CD4-positive, alpha-beta memory T cell (primary cell): ENCODE results near the gene RALBP1. TPM values are rescaled to one million over a fixed set of nuclear protein-coding genes. Genes with fewer than 3 reads are reported as not detected.

Experiments
- CTCF ChIA-PET: fragments of 350-600 bp; sonication (Branson Sonifier 250); formaldehyde crosslinking; loops from one replicate; lab custom pipeline; 2021; ENCODE audit warnings: inconsistent platforms; ENCODE audit not compliant: partially characterized antibody; lab: Charles Lee
- POLR2A ChIA-PET: fragments of 350-600 bp; sonication (Branson Sonifier 250); formaldehyde crosslinking; loops from one replicate; lab custom pipeline; 2021; ENCODE audit not compliant: partially characterized antibody; lab: Charles Lee
- DNase-seq, 5 donors: peaks; one replicate each; pipeline versions ENCODE4 v3.0.0 to v3.0.0-alpha.2; 2020 to 2022; ENCODE audit warnings: mixed read lengths in 1 of 5
- H3K27ac ChIP-seq: one replicate; pipeline ENCODE4 v1.7.0; 2013; ENCODE audit warnings: low read depth, low read length
- H3K27me3 ChIP-seq: 2 replicates; pipeline ENCODE4 v1.7.0; 2013; ENCODE audit warnings: mild to moderate bottlenecking, low read length, moderate library complexity; ENCODE audit not compliant: insufficient read depth
- H3K36me3 ChIP-seq: 2 replicates; pipeline ENCODE4 v1.7.0; 2013; ENCODE audit warnings: mild to moderate bottlenecking, low read length, moderate library complexity; ENCODE audit not compliant: insufficient read depth
- H3K4me1 ChIP-seq: 2 replicates; pipeline ENCODE4 v1.7.0; 2013; ENCODE audit warnings: mild to moderate bottlenecking, low read length, moderate library complexity; ENCODE audit not compliant: insufficient read depth
- H3K4me3 ChIP-seq, 2 donors: one replicate each; pipeline ENCODE4 v1.7.0; 2013; ENCODE audit warnings: low read length in 2 of 2, mild to moderate bottlenecking in 1 of 2
- H3K9me3 ChIP-seq, 2 donors: one replicate each; pipeline ENCODE4 v1.7.0; 2013; ENCODE audit warnings: low read length in 2 of 2, control low read depth in 1 of 2; ENCODE audit not compliant: control insufficient read depth in 1 of 2
- H3K27ac Mint-ChIP-seq, 7 donors: one replicate each; pipeline ENCODE4 v1.8.0; 2020 to 2021; ENCODE audit warnings: mixed read lengths in 7 of 7, mild to moderate bottlenecking in 6 of 7, inconsistent platforms in 3 of 7, moderate library complexity in 3 of 7
- H3K27me3 Mint-ChIP-seq, 2 donors: one replicate each; pipeline ENCODE4 v1.8.0; 2020 to 2021; ENCODE audit warnings: mixed read lengths in 2 of 2
- H3K36me3 Mint-ChIP-seq, 2 donors: one replicate each; pipeline ENCODE4 v1.8.0; 2020 to 2021; ENCODE audit warnings: mixed read lengths in 2 of 2, inconsistent platforms in 1 of 2, mild to moderate bottlenecking in 1 of 2
- H3K4me1 Mint-ChIP-seq, 4 donors: one replicate each; pipeline ENCODE4 v1.8.0; 2020 to 2021; ENCODE audit warnings: mixed read lengths in 4 of 4, mild to moderate bottlenecking in 1 of 4
- H3K4me3 Mint-ChIP-seq, 8 donors: one replicate each; pipeline ENCODE4 v1.8.0; 2020 to 2021; ENCODE audit warnings: mixed read lengths in 8 of 8, mild to moderate bottlenecking in 7 of 8, moderate library complexity in 6 of 8, inconsistent platforms in 3 of 8
- H3K9me3 Mint-ChIP-seq, 8 donors: one replicate each; pipeline ENCODE4 v1.8.0; 2020 to 2021; ENCODE audit warnings: mixed read lengths in 8 of 8, mild to moderate bottlenecking in 5 of 8, inconsistent platforms in 3 of 8, moderate library complexity in 1 of 8
- intact Hi-C: fragments of 100-400 bp; cut with micrococcal nuclease; formaldehyde crosslinking; loops from one replicate; pipeline ENCODE4 v1.15.1; 2023
- polyA plus RNA-seq, 2 donors: library from polyadenylated mRNA; unstranded; fragments of 300-500 nt; fragmentation: Illumina TruSeq; gene quantifications; one replicate each; pipeline ENCODE4 v1.2.3, GENCODE V29; 2021
- total RNA-seq, 2 experiments: library from RNA; stranded (reverse); gene quantifications; one replicate each; pipeline ENCODE4 v1.2.3, GENCODE V29; 2021

The RALBP1 gene
- total and polyA plus RNA-seq, 4 experiments from 2014 or later: 33.9 to 49.9 (median 46.9) TPM

- no peak for DNase-seq
- Mint-ChIP-seq H3K36me3 (no peaks in the 10 kb centered on the region), H3K9me3 (peaks cover 0 to 31% (median 28%) of the 10 kb centered on the region in 8 donors), H3K27me3 (peaks cover 11 to 14% of the 10 kb centered on the region in 2 donors), H3K27ac (no peak overlapping the region), H3K4me3 (no peak overlapping the region), H3K4me1 (peaks cover 0 to 4% (median 2%) of the 10 kb centered on the region in 4 donors)
- H3K4me3 ChIP-seq: no peak overlapping the region
- ChIA-PET CTCF (no interaction called here), POLR2A (no interaction called here)
- H3K9me3 ChIP-seq: no peaks in the 10 kb centered on the region
- H3K4me1 ChIP-seq: no peaks in the 10 kb centered on the region
- no peaks in the 10 kb centered on the region for H3K36me3 ChIP-seq
- H3K27ac ChIP-seq: no peak overlapping the region
- intact Hi-C loops: no loop called here
- peaks cover 3% of the 10 kb centered on the region for H3K27me3 ChIP-seq
Observed at GRCh38 chr18:9454061-9454703, 21.1 kb upstream of the RALBP1 start.

- Mint-ChIP-seq H3K4me1 (peaks cover 0 to 4% (median 2%) of the 10 kb centered on the region in 4 donors), H3K4me3 (no peak overlapping the region), H3K27ac (no peak overlapping the region), H3K27me3 (peaks cover 4 to 7% of the 10 kb centered on the region in 2 donors), H3K36me3 (no peaks in the 10 kb centered on the region), H3K9me3 (peaks cover 0 to 31% (median 28%) of the 10 kb centered on the region in 8 donors)
- POLR2A ChIA-PET: no interaction called here
- Histone ChIP-seq H3K4me3 (no peak overlapping the region), H3K4me1 (no peaks in the 10 kb centered on the region), H3K27ac (no peak overlapping the region), H3K27me3 (no peaks in the 10 kb centered on the region), H3K9me3 (no peaks in the 10 kb centered on the region), H3K36me3 (no peaks in the 10 kb centered on the region)
- CTCF ChIA-PET: no interaction called here
- DNase-seq: no peak
- intact Hi-C loops: no loop called here
Observed at GRCh38 chr18:9455718-9456511, 19.4 kb upstream of the RALBP1 start.

- Mint-ChIP-seq H3K4me3 (no peak overlapping the region), H3K36me3 (peaks cover 2 to 4% of the 10 kb centered on the region in 2 donors), H3K4me1 (no peaks in the 10 kb centered on the region), H3K27ac (no peak overlapping the region), H3K9me3 (peaks cover 4 to 22% (median 16%) of the 10 kb centered on the region in 8 donors), H3K27me3 (peaks cover 2 to 4% of the 10 kb centered on the region in 2 donors)
- no peak overlapping the region for H3K27ac ChIP-seq
- no peaks in the 10 kb centered on the region for H3K27me3 ChIP-seq
- no peak overlapping the region for H3K4me3 ChIP-seq
- CTCF ChIA-PET: no interaction called here
- H3K9me3 ChIP-seq: no peaks in the 10 kb centered on the region
- intact Hi-C loops: no loop called here
- no peak for DNase-seq
- no peaks in the 10 kb centered on the region for H3K36me3 ChIP-seq
- no peaks in the 10 kb centered on the region for H3K4me1 ChIP-seq
- POLR2A ChIA-PET: no interaction called here
Observed at GRCh38 chr18:9466127-9466526, 9.2 kb upstream of the RALBP1 start.

GRCh38 chr18:9466846-9467245 lies 8.5 kb upstream of the RALBP1 start:
- Histone ChIP-seq H3K4me1 (no peaks in the 10 kb centered on the region), H3K9me3 (no peaks in the 10 kb centered on the region), H3K4me3 (no peak overlapping the region), H3K36me3 (no peaks in the 10 kb centered on the region), H3K27ac (no peak overlapping the region), H3K27me3 (no peaks in the 10 kb centered on the region)
- Mint-ChIP-seq H3K4me3 (no peak overlapping the region), H3K27ac (no peak overlapping the region), H3K4me1 (no peaks in the 10 kb centered on the region), H3K36me3 (peaks cover 2 to 4% of the 10 kb centered on the region in 2 donors), H3K27me3 (peaks cover 2 to 4% of the 10 kb centered on the region in 2 donors), H3K9me3 (peaks cover 4 to 24% (median 16%) of the 10 kb centered on the region in 8 donors)
- intact Hi-C loops: no loop called here
- DNase-seq: no peak
- CTCF ChIA-PET: no interaction called here
- POLR2A ChIA-PET: no interaction called here

GRCh38 chr18:9468998-9469397 lies 6.3 kb upstream of the RALBP1 start:
- no peak overlapping the region for H3K27ac ChIP-seq
- H3K4me1 Mint-ChIP-seq: peaks cover 0 to 1% (median under 1%) of the 10 kb centered on the region in 4 donors
- H3K36me3 Mint-ChIP-seq: peaks cover 2 to 4% of the 10 kb centered on the region in 2 donors
- CTCF ChIA-PET: no interaction called here
- H3K9me3 ChIP-seq: no peaks in the 10 kb centered on the region
- intact Hi-C loops: no loop called here
- no peaks in the 10 kb centered on the region for H3K36me3 ChIP-seq
- H3K9me3 Mint-ChIP-seq: peaks cover 4 to 24% (median 16%) of the 10 kb centered on the region in 8 donors
- H3K4me3 ChIP-seq: no peak overlapping the region
- H3K27me3 Mint-ChIP-seq: peaks cover 5 to 7% of the 10 kb centered on the region in 2 donors
- POLR2A ChIA-PET: no interaction called here
- H3K27me3 ChIP-seq: no peaks in the 10 kb centered on the region
- no peak overlapping the region for H3K27ac Mint-ChIP-seq
- H3K4me3 Mint-ChIP-seq: no peak overlapping the region
- DNase-seq: no peak
- H3K4me1 ChIP-seq: peaks cover under 1% of the 10 kb centered on the region

GRCh38 chr18:9469685-9470084 lies 5.6 kb upstream of the RALBP1 start:
- Histone ChIP-seq H3K36me3 (no peaks in the 10 kb centered on the region), H3K4me3 (no peak overlapping the region), H3K4me1 (peaks cover 6% of the 10 kb centered on the region), H3K27me3 (no peaks in the 10 kb centered on the region), H3K27ac (no peak overlapping the region), H3K9me3 (no peaks in the 10 kb centered on the region)
- ChIA-PET POLR2A (no interaction called here), CTCF (no interaction called here)
- H3K9me3 Mint-ChIP-seq: peaks cover 4 to 24% (median 16%) of the 10 kb centered on the region in 8 donors
- peaks cover 6 to 7% of the 10 kb centered on the region in 2 donors for H3K27me3 Mint-ChIP-seq
- intact Hi-C loops: loop anchor here (10.0 kb wide), 1 partner anchor 855 kb away; no protein-coding TSS in a partner anchor
- H3K4me3 Mint-ChIP-seq: no peak overlapping the region
- peak overlapping the region in 1 of 7 donors; percentile 10 for H3K27ac Mint-ChIP-seq
- no peak for DNase-seq
- peaks cover 2 to 4% of the 10 kb centered on the region in 2 donors for H3K36me3 Mint-ChIP-seq
- H3K4me1 Mint-ChIP-seq: peaks cover 0 to 8% (median 2%) of the 10 kb centered on the region in 4 donors
